ENCODE measurements around the gene CORO6. TPM values are rescaled to one million over a fixed set of nuclear protein-coding genes. Genes with fewer than 3 reads are reported as not detected.

CORO6 gene
- total RNA-seq, 1 donor from 2014 or later: 7.1 TPM

DNA sequence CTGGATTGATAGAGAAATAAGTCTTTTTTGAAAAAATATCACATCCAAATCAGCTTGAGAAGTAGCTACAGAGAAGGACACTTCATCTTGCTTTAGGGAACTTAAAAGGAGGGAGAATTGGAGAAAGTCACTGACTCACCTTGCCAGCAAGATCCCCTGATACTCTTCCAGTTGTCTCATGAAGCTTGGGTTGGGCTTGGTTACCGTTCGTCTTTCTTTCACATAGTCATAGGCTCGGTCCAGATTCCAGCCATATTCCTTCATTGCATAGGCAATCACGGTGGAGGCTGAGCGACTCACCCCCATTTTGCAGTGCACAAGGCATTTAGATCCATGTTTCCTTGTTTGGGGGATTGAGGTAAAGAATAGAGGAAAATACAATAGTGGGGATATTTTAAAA lies 25.3 kb upstream of the CORO6 start:
- H3K4me1 Mint-ChIP-seq (ENCODE audit: unreplicated experiment): peaks cover 23% of the 10 kb centered on the region
- H3K36me3 Mint-ChIP-seq (ENCODE audit: unreplicated experiment): peaks cover 15% of the 10 kb centered on the region
- no peak overlapping the region for H3K4me3 Mint-ChIP-seq (ENCODE audit: unreplicated experiment)
- no peak for DNase-seq (ENCODE audit: extremely low spot score, unreplicated experiment)
- H3K27me3 Mint-ChIP-seq (ENCODE audit: unreplicated experiment): no peaks in the 10 kb centered on the region
- no peak overlapping the region for H3K27ac Mint-ChIP-seq (ENCODE audit: unreplicated experiment)
- TF ChIP-seq, protein P1, sequence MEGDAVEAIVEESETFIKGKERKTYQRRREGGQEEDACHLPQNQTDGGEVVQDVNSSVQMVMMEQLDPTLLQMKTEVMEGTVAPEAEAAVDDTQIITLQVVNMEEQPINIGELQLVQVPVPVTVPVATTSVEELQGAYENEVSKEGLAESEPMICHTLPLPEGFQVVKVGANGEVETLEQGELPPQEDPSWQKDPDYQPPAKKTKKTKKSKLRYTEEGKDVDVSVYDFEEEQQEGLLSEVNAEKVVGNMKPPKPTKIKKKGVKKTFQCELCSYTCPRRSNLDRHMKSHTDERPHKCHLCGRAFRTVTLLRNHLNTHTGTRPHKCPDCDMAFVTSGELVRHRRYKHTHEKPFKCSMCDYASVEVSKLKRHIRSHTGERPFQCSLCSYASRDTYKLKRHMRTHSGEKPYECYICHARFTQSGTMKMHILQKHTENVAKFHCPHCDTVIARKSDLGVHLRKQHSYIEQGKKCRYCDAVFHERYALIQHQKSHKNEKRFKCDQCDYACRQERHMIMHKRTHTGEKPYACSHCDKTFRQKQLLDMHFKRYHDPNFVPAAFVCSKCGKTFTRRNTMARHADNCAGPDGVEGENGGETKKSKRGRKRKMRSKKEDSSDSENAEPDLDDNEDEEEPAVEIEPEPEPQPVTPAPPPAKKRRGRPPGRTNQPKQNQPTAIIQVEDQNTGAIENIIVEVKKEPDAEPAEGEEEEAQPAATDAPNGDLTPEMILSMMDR (IDR thresholded peaks at IDR 0.05): no peak
- no peaks in the 10 kb centered on the region for H3K9me3 Mint-ChIP-seq (ENCODE audit: unreplicated experiment)

DNA sequence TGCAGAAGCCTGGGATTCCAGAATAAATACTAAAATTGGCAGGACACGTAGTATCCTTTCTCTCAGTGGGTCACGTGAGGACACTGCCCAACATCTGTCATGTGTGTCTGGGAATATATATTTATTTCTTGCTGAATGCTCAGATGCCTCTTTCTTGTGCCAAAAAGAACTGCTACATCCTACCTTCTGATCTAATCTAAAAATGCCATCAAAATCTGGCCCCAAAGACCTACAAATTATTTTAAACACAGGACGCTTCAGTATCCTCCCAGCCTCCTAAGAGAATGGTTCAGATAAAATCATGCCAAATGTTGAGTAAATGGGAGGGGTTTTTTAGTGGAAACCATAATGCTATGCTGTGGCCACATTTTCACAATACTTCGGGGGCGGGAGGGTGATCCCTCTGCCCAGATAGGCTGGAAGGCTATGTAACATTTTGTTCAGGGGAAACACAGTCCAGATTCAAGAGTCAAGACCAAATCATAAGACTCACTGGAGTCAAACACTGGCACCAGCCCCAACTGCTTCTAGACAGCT lies 22.9 kb upstream of the CORO6 start:
- Mint-ChIP-seq H3K4me3 (ENCODE audit: unreplicated experiment) (peak overlapping the region; percentile 15), H3K36me3 (ENCODE audit: unreplicated experiment) (peaks cover 15% of the 10 kb centered on the region), H3K27ac (ENCODE audit: unreplicated experiment) (peak overlapping the region; percentile 93), H3K4me1 (ENCODE audit: unreplicated experiment) (peaks cover 44% of the 10 kb centered on the region), H3K9me3 (ENCODE audit: unreplicated experiment) (no peaks in the 10 kb centered on the region), H3K27me3 (ENCODE audit: unreplicated experiment) (no peaks in the 10 kb centered on the region)
- TF ChIP-seq, protein P1 (IDR thresholded peaks at IDR 0.05): no peak
- no peak for DNase-seq (ENCODE audit: extremely low spot score, unreplicated experiment)

DNA sequence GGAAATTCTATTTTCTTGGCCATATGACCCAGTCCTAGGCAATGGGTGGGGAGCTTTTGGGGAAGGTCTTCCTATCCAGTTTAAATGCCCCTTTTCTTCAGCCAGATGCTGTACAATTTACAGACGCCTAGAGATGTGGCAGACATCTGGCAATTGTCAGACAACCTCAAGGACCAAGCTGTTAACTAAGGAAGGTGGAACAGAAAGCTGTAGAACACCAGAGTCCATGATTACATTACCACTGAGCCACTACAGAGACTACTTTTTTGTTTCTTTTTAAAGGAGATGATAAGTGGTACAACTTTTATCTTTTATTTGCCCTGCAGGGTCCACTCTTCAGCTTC lies 21.1 kb upstream of the CORO6 start:
- peaks cover 7% of the 10 kb centered on the region for H3K36me3 Mint-ChIP-seq (ENCODE audit: unreplicated experiment)
- no peak overlapping the region for H3K27ac Mint-ChIP-seq (ENCODE audit: unreplicated experiment)
- H3K4me1 Mint-ChIP-seq (ENCODE audit: unreplicated experiment): peaks cover 62% of the 10 kb centered on the region
- H3K4me3 Mint-ChIP-seq (ENCODE audit: unreplicated experiment): no peak overlapping the region
- TF ChIP-seq, protein P1 (IDR thresholded peaks at IDR 0.05): no peak
- no peak for DNase-seq (ENCODE audit: extremely low spot score, unreplicated experiment)
- H3K9me3 Mint-ChIP-seq (ENCODE audit: unreplicated experiment): no peaks in the 10 kb centered on the region
- no peaks in the 10 kb centered on the region for H3K27me3 Mint-ChIP-seq (ENCODE audit: unreplicated experiment)

DNA sequence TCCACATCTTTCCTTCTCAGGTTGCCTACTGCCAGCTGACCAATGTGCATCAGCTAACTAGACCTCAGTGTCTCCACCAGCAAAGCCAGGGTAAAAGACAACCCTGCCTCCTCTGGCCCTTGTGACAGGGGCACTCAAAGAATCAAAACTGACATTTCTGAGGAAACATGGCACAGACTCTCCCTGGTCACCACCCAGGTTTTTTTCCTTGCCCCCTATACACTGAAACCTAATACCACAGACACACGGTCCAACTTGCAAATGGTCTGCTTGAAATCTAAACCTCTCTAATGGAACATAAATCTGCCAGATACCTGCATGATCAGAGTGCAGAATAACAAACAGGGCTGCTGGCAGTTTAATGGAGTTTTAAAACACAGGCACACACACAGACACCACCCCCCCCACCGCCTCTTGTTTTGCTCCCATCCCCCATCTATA lies 19.5 kb upstream of the CORO6 start:
- Mint-ChIP-seq H3K27ac (ENCODE audit: unreplicated experiment) (peak overlapping the region; percentile 77), H3K27me3 (ENCODE audit: unreplicated experiment) (no peaks in the 10 kb centered on the region), H3K4me3 (ENCODE audit: unreplicated experiment) (no peak overlapping the region), H3K36me3 (ENCODE audit: unreplicated experiment) (no peaks in the 10 kb centered on the region), H3K9me3 (ENCODE audit: unreplicated experiment) (no peaks in the 10 kb centered on the region), H3K4me1 (ENCODE audit: unreplicated experiment) (peaks cover 64% of the 10 kb centered on the region)
- TF ChIP-seq, protein P1 (IDR thresholded peaks at IDR 0.05): no peak
- DNase-seq (ENCODE audit: extremely low spot score, unreplicated experiment): no peak

DNA sequence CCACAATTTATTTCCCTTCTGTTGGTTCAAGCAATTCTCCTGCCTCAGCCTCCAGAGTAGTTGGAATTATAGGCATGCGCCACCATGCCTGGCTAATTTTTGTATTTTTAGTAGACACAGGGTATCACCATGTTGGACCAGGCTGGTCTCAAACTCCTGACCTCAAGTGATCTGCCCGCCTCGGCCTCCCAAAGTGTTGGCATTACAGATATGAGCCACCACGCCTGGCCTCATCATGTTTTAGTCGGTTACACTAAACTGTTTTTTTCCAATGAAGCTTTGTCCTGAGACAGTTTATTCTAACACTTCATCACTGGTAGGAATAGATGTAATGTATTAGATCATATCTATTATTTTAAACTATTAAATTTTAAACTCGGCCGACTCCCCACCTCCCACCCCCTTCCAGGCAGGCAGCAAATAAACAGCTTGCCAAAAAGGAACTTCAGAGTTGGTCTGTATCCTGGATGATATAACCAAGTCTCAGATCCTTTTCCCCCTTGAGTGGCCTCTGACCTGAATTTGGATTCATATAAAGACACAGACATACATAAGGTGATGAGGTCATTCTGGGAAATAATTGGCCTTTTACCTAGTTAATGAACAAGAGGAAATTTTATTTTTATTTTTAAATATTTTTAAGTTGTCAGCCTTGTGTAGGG lies 18.4 kb upstream of the CORO6 start:
- Mint-ChIP-seq H3K27ac (ENCODE audit: unreplicated experiment) (peak overlapping the region; percentile 91), H3K4me1 (ENCODE audit: unreplicated experiment) (peaks cover 63% of the 10 kb centered on the region), H3K27me3 (ENCODE audit: unreplicated experiment) (no peaks in the 10 kb centered on the region), H3K36me3 (ENCODE audit: unreplicated experiment) (peaks cover 6% of the 10 kb centered on the region), H3K4me3 (ENCODE audit: unreplicated experiment) (no peak overlapping the region), H3K9me3 (ENCODE audit: unreplicated experiment) (no peaks in the 10 kb centered on the region)
- TF ChIP-seq, protein P1 (IDR thresholded peaks at IDR 0.05): no peak
- no peak for DNase-seq (ENCODE audit: extremely low spot score, unreplicated experiment)

Measured in osteocyte (in vitro differentiated cells).